Cardiac septum (tissue), 1 donor: Measurements from ENCODE around the gene TBC1D17. TPM values are rescaled to one million over a fixed set of nuclear protein-coding genes. Genes with fewer than 3 reads are reported as not detected.
A peak's percentile ranks its signal among the peaks of the same experiment; 100 is the strongest.

Source experiments
- DNase-seq: peaks from one replicate; pipeline ENCODE4 v3.0.0-alpha.2; 2020; ENCODE audit warnings: low spot score
- intact Hi-C: fragments of 100-400 bp; cut with DNase I; formaldehyde crosslinking; loops from one replicate; pipeline ENCODE4 v1.14.0; 2022
- total RNA-seq: library from RNA; stranded (reverse); fragmentation: NEBNext Ultra II Directional; extraction: Animal tissue kit (Norgen Biotek cat#: 25700); gene quantifications from one replicate; pipeline ENCODE4 v1.2.1, GENCODE V29; 2021
- donor health status: DM: no; HTN: no; CAD: no.

TBC1D17 gene
- total RNA-seq, 1 donor from 2014 or later: 48.0 TPM

GRCh38 chr19:49872245-49873128, 5.0 kb upstream of the TBC1D17 start:
- DNase-seq: no peak
- intact Hi-C loops: loop anchor here (10.0 kb wide), 1 partner anchor 378 kb away; the partner anchor contains the start of gene RPS11

GRCh38 chr19:49873129-49873521, 4.4 kb upstream of the TBC1D17 start:
- intact Hi-C loops: loop anchor here (10.0 kb wide), 1 partner anchor 378 kb away; the partner anchor contains the start of gene RPS11
- DNase-seq: no peak

GRCh38 chr19:49873834-49874233, 3.7 kb upstream of the TBC1D17 start:
- intact Hi-C loops: loop anchor here (10.0 kb wide), 1 partner anchor 379 kb away; the partner anchor contains the start of gene RPS11

GRCh38 chr19:49874503-49875157, 2.9 kb upstream of the TBC1D17 start:
- intact Hi-C loops: loop anchor here (5.0 to 10.0 kb wide), 3 partner anchors 107 to 380 kb away; partner anchors contain the start of genes AP2A1, RPS11, VRK3 and ZNF473

More at GRCh38 chr19:49873834-49874233, 3.7 kb upstream of the TBC1D17 start:
- DNase-seq: no peak

GRCh38 chr19:49875177-49875576, 2.3 kb upstream of the TBC1D17 start:
- no peak for DNase-seq
- intact Hi-C loops: loop anchor here (5.0 to 10.0 kb wide), 3 partner anchors 108 to 380 kb away; partner anchors contain the start of genes AP2A1, RPS11, VRK3 and ZNF473

More at GRCh38 chr19:49874503-49875157, 2.9 kb upstream of the TBC1D17 start:
- DNase-seq: no peak

- intact Hi-C loops: loop anchor here (5.0 to 10.0 kb wide), 3 partner anchors 109 to 381 kb away; partner anchors contain the start of genes AP2A1, RPS11, VRK3 and ZNF473
- DNase-seq: peak; percentile 86
Observed at GRCh38 chr19:49875857-49876421, 1.6 kb upstream of the TBC1D17 start.

- intact Hi-C loops: loop anchor here (1.0 to 10.0 kb wide), 4 partner anchors 9 to 382 kb away; partner anchors contain the start of genes AP2A1, PNKP, RPS11 and VRK3
- peak; percentile 99 for DNase-seq
Observed at GRCh38 chr19:49876422-49877019, 981 bp upstream of the TBC1D17 start.

GRCh38 chr19:49877879-49878743, 609 bp downstream of the TBC1D17 start:
- intact Hi-C loops: loop anchor here (1.0 to 10.0 kb wide), 4 partner anchors 11 to 383 kb away; partner anchors contain the start of genes AP2A1, PNKP, RPS11 and VRK3
- peak; percentile 99 for DNase-seq

GRCh38 chr19:49878744-49879070, 1.2 kb downstream of the TBC1D17 start:
- intact Hi-C loops: loop anchor here (5.0 to 10.0 kb wide), 3 partner anchors 111 to 384 kb away; partner anchors contain the start of genes AP2A1, RPS11, VRK3 and ZNF473
- no peak for DNase-seq

- intact Hi-C loops: loop anchor here (5.0 to 10.0 kb wide), 3 partner anchors 112 to 385 kb away; partner anchors contain the start of genes AP2A1, RPS11, VRK3 and ZNF473
- DNase-seq: no peak
Observed at GRCh38 chr19:49879243-49879963, 1.9 kb downstream of the TBC1D17 start.

GRCh38 chr19:49880162-49880869, 2.8 kb downstream of the TBC1D17 start:
- intact Hi-C loops: no loop called here
- no peak for DNase-seq

- no peak for DNase-seq
- intact Hi-C loops: no loop called here
Observed at GRCh38 chr19:49881186-49881585, 3.7 kb downstream of the TBC1D17 start.

GRCh38 chr19:49881672-49882394, 4.3 kb downstream of the TBC1D17 start:
- intact Hi-C loops: no loop called here
- no peak for DNase-seq

GRCh38 chr19:49882643-49883042, 5.1 kb downstream of the TBC1D17 start:
- intact Hi-C loops: no loop called here
- DNase-seq: no peak

- intact Hi-C loops: no loop called here
- no peak for DNase-seq
Observed at GRCh38 chr19:49883094-49883493, 5.6 kb downstream of the TBC1D17 start.

GRCh38 chr19:49884109-49884508, 6.6 kb downstream of the TBC1D17 start:
- intact Hi-C loops: no loop called here
- no peak for DNase-seq
